Breast epithelium (tissue), 3 donors: Measurements from ENCODE around the gene ARHGAP10.

Source experiments
- CTCF ChIP-seq, 3 donors: fragments of 450-650 bp; IDR thresholded peaks; one replicate each; pipeline ENCODE4 v1.5.1; 2016 to 2017; ENCODE audit warnings: antibody characterized with exemption in 3 of 3, mild to moderate bottlenecking in 3 of 3, moderate library complexity in 3 of 3
- POLR2A ChIP-seq: fragments of 450-650 bp; IDR thresholded peaks from one replicate; pipeline ENCODE4 v1.6.1; 2016; ENCODE audit warnings: antibody characterized with exemption, mild to moderate bottlenecking, moderate library complexity
- POLR2AphosphoS5 ChIP-seq, 3 donors: sonication (generic); formaldehyde crosslinking; IDR thresholded peaks; one replicate each; pipeline ENCODE4 v1.6.1; 2017; ENCODE audit warnings: antibody characterized with exemption in 3 of 3

GRCh38 chr4:147969573-147970385 lies 237.9 kb downstream of the ARHGAP10 start:
- TF ChIP-seq POLR2A (no peak), CTCF (IDR thresholded peaks at IDR 0.05) (no peak), POLR2AphosphoS5 (IDR thresholded peaks at IDR 0.05) (no peak)
